ENCODE results near the gene MYO18B.

Gene MYO18B

DNA sequence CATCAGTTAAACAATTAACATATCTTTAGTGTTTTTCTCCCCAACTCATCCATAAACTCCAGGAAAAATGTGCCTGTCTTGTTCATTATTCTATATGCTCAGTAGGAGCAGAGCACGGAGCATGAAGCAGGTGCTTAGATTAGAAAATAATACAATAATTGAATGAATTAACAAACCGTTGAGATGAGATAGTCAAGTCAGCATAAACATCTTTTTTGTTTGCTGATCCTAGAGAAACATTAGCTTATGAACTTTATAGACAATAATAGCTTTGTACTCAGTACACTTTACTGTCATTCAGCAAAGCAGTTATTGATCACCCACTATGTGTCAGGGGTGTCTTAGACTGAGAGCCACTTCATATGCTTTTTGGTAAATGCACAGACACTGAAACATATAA lies 322.1 kb downstream of the MYO18B start:
- no peak for DNase-seq

DNA sequence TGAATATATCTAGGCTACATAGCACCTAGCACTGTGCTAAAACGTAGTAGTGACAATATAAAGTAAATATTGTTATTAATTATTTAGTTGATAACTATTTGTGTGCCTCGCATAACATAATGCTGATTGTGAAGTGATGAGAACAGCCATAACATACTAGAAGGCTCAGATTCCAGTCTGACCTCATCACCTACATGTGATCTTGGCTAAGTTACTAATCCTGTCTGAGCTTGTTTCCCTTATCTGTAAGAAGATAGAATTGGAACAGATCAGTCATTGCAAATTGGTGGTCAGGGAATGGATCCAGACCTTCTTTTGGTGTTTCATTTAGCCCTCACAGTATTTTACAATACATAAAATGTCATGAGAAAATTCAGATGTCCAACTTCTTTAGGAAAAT lies 323.9 kb downstream of the MYO18B start:
- DNase-seq, result peak; percentile 42

DNA sequence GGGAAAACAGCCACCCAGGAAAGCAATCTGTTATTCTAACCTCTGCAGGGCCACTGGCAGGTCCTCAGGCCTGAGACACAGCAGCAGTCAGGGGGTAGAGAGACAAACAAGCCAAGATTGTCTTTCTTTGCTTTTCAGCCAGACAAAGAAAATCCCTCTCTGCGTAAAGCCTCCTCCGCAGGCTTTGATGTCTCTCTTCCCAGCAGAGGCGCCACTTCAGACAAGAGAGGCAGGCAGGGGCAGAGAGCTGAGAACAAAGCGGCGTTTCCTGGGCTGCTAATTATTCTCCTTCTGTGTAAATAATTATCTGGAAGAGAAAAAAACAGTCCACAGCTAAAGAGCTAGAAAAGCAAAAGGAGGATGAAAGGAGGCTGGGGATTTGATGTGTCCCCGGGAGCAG lies 324.5 kb downstream of the MYO18B start:
- DNase-seq, result peak; percentile 94

DNA sequence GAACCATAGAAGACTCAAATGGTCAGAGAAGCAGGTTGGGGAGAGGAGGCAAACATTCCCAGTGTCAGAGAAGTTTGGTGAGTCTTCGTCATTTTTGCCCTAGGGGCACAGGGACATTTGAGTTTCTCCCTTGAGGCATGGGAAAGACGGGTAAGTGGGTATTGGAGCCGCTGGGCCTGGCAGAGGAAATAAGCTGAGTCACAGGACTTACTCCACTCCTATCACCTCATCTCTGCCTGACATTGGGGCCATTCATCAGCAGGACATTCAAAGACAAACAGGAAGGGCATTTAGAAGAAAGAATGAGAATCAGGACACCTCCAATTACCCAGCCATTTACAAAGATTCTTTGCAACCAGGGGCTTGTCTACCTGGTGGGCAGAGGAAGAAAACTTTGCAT lies 326.6 kb downstream of the MYO18B start:
- no peak for DNase-seq

DNA sequence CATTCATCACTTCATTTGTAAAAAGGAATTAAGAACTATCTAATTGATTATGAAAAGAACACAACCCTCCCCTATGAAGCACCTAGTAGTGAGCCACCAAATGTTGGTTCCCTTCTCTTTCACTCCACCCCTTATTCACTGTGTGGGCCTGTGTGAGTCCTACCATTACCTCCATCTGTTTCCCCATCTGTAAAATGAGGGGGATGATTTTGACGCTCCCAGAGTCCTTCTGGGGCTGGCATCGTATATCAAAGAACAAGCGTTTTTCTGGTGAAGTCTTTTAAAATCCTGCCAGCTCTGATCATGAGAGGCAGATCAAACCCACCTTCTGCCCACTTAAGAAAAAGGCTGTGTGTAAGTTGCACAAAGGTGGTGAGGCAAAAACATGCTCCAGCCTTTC lies 330.6 kb downstream of the MYO18B start:
- DNase-seq, result no peak

DNA sequence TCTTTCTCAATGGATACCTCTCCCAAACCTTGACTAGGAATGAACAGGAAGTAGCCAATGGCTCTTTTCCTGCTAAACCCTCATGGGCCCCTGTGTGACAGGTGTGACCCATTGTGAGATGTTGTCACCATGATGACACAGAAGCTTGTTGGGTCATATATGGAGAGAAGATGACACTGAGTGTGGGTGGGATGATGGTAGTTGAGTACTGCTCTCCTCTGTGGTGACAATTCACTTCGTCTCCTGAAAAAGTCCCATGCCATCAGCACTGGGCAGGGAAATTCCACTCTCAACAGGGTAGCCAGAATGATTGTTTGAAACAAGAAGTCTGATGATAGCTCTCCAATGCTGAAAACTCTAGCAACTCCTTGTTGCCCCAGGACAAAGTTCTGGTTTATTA lies 333.3 kb downstream of the MYO18B start:
- no peak for DNase-seq

DNA sequence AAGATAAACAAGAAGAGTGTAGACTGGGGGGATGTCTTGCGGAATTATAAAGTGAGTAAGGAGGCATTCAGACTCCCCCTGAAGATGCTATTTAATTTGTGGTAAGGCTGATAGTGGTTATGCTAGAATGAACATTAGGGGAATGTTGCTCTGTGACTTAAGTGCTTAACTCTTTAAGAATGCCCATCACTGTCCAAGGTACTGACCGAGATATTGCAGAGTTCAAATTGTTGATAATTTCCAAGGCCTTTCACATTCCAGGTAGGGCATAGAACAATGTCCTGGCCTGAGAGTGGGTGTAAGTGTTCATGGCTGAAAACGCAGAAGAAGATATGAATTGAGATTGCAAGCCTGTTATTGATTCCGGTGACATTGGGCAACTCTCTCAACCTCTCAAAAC lies 337.0 kb downstream of the MYO18B start:
- DNase-seq, result no peak

Data from NCI-H1105 treated with DMSO at 0.1 percent for 48 hours (cell line).